K562 (cell line): Measurements from ENCODE around the gene C5orf52. TPM values are rescaled to one million over a fixed set of nuclear protein-coding genes. Genes with fewer than 3 reads are reported as not detected.

Source experiments
- ATAC-seq: fragments of 200-7000 bp; cut with Tn5 transposase; 3 replicates; pipeline ENCODE4 v1.9.1; 2020; ENCODE audit warnings: moderate library complexity
- BruUV-seq: library from RNA; stranded (reverse); fragments of 400-500 nt; replicated peaks from 2 replicates; lab custom pipeline; 2021; lab: Mats Ljungman, UMichigan
- CTCF ChIA-PET: fragments of 300-600 bp; formaldehyde crosslinking; extraction: SDS; loops from one replicate; lab custom pipeline; 2021; ENCODE audit warnings: low intra/inter-chr PET ratio; lab: Yijun Ruan, JAX
- POLR2A ChIA-PET: fragments of 300-600, 350-650 bp; sonication (Branson Sonifier 250); formaldehyde crosslinking; extraction: SDS; loops from one replicate; lab custom pipeline; 2021; ENCODE audit warnings: antibody characterized with exemption, inconsistent platforms; lab: Yijun Ruan, JAX
- DNase-seq, 4 experiments: peaks; one replicate each; pipeline versions ENCODE4 v3.0.0 to v3.0.0-alpha.2; 2011 to 2018; ENCODE audit warnings: low spot score in 3 of 4, mixed read lengths in 3 of 4; ENCODE audit errors: extremely low read depth in 1 of 4
- FAIRE-seq: peaks from 2 replicates; lab custom pipeline; 2011; peaks lifted over from hg19 to GRCh38; lab: Jason Lieb, UNC
- H2AFZ ChIP-seq: 2 replicates; pipeline ENCODE4 v1.6.0; 2011; ENCODE audit warnings: low read depth, low read length, control low read depth, inconsistent platforms
- H3K27ac ChIP-seq: fragments of 200-600 bp; 3 replicates; pipeline ENCODE4 v1.8.0; 2011; ENCODE audit warnings: low read depth, mild to moderate bottlenecking, control low read depth, inconsistent platforms, low read length, moderate library complexity, mixed read lengths; ENCODE audit errors: extremely low read depth
- H3K27me3 ChIP-seq, 2 experiments: fragments of 300-600 bp in 1 of 2; 2 replicates in 1 of 2; 3 replicates in 1 of 2; pipeline versions ENCODE4 v1.6.0 to v1.8.0; 2011; ENCODE audit warnings: inconsistent platforms in 2 of 2, low read length in 2 of 2, mild to moderate bottlenecking in 1 of 2, mixed read lengths in 1 of 2, moderate library complexity in 1 of 2; ENCODE audit not compliant: control insufficient read depth in 2 of 2, insufficient read depth in 2 of 2
- H3K36me3 ChIP-seq: fragments of 300-600 bp; 3 replicates; pipeline ENCODE4 v1.8.0; 2011; ENCODE audit warnings: mild to moderate bottlenecking, low read length, inconsistent platforms; ENCODE audit not compliant: control insufficient read depth, insufficient read depth
- H3K4me1 ChIP-seq, 2 experiments: fragments of 200-600 bp in 1 of 2; replicated peaks in 1 of 2; 2 replicates in 1 of 2; 3 replicates in 1 of 2; pipeline versions ENCODE4 v1.5.1 to v1.8.0; 2011; ENCODE audit warnings: inconsistent platforms in 2 of 2, low read length in 2 of 2, mild to moderate bottlenecking in 1 of 2, mixed read lengths in 1 of 2, moderate library complexity in 1 of 2; ENCODE audit not compliant: control insufficient read depth in 2 of 2, insufficient read depth in 2 of 2
- H3K4me2 ChIP-seq: 2 replicates; pipeline ENCODE4 v1.6.1; 2011; ENCODE audit warnings: low read length, control low read depth, inconsistent platforms, mixed read lengths; ENCODE audit not compliant: insufficient read depth
- H3K4me3 ChIP-seq: fragments of 200-600 bp; sonication (generic), shearing (Covaris generic); 2 replicates; pipeline ENCODE4 v1.5.1; 2016; ENCODE audit warnings: control low read depth, inconsistent platforms
- H3K79me2 ChIP-seq: fragments of 200-600 bp; 3 replicates; pipeline ENCODE4 v1.8.0; 2011; ENCODE audit warnings: low read length, inconsistent platforms; ENCODE audit not compliant: control insufficient read depth, insufficient read depth
- H3K9ac ChIP-seq, 2 experiments: 2 replicates each; pipeline versions ENCODE4 v1.6.0 to v1.6.1; 2011; ENCODE audit warnings: low read depth in 2 of 2, low read length in 2 of 2, control low read depth in 1 of 2, inconsistent platforms in 1 of 2, mild to moderate bottlenecking in 1 of 2, mixed read lengths in 1 of 2; ENCODE audit not compliant: insufficient read depth in 1 of 2
- H3K9me1 ChIP-seq: one replicate; pipeline ENCODE4 v1.6.0; 2011; ENCODE audit warnings: inconsistent platforms, mild to moderate bottlenecking, low read length, moderate library complexity; ENCODE audit not compliant: control insufficient read depth, insufficient read depth
- H3K9me3 ChIP-seq: replicated peaks from 2 replicates; pipeline ENCODE4 v1.5.1; 2011; ENCODE audit warnings: low read depth, low read length, inconsistent platforms; ENCODE audit not compliant: control insufficient read depth, insufficient read depth
- H4K20me1 ChIP-seq: replicated peaks from 2 replicates; pipeline ENCODE4 v1.6.1; 2011; ENCODE audit warnings: low read length, inconsistent platforms, mixed read lengths; ENCODE audit not compliant: control insufficient read depth, insufficient read depth
- BCOR ChIP-seq: fragments of 450-650 bp; IDR thresholded peaks from 2 replicates; pipeline ENCODE4 v1.6.1; 2016
- EZH2 ChIP-seq: IDR thresholded peaks from 2 replicates; pipeline ENCODE4 v1.6.1; 2012; ENCODE audit warnings: low read depth, mild to moderate bottlenecking, inconsistent platforms, low read length, borderline replicate concordance
- GABPB2 ChIP-seq: fragments of 250-450 bp; sonication (Bioruptor Pico); conservative IDR thresholded peaks from 2 replicates; pipeline ENCODE4 v1.5.1; 2021; ENCODE audit warnings: mild to moderate bottlenecking
- HDAC2 ChIP-seq: fragments of 450-650 bp; IDR thresholded peaks from 2 replicates; pipeline ENCODE4 v1.6.1; 2016; ENCODE audit warnings: mild to moderate bottlenecking
- HMG20A ChIP-seq: fragments of 450-650 bp; formaldehyde crosslinking; conservative IDR thresholded peaks from 2 replicates; pipeline ENCODE4 v1.4.0; 2020; ENCODE audit warnings: mild to moderate bottlenecking, mixed read lengths
- HMG20B ChIP-seq: fragments of 250-450 bp; sonication (Bioruptor Pico); IDR thresholded peaks from 2 replicates; pipeline ENCODE4 v1.5.0; 2021; ENCODE audit warnings: mild to moderate bottlenecking
- MTA3 ChIP-seq: fragments of 450-650 bp; formaldehyde crosslinking; IDR thresholded peaks from 2 replicates; pipeline ENCODE4 v1.6.1; 2017; ENCODE audit warnings: mild to moderate bottlenecking, borderline replicate concordance
- NFATC3 ChIP-seq: fragments of 450-650 bp; IDR thresholded peaks from 2 replicates; pipeline ENCODE4 v1.6.1; 2017; ENCODE audit warnings: mild to moderate bottlenecking
- RBM15 ChIP-seq: fragments of 200-400 bp; formaldehyde crosslinking; IDR thresholded peaks from 2 replicates; pipeline ENCODE4 v1.6.1; 2018; ENCODE audit warnings: mild to moderate bottlenecking, low read length, moderate library complexity; ENCODE audit not compliant: insufficient read depth
- RBM25 ChIP-seq: fragments of 200-400 bp; formaldehyde crosslinking; IDR thresholded peaks from 2 replicates; pipeline ENCODE4 v1.6.1; 2018; ENCODE audit warnings: low read length, low read depth, moderate library complexity; ENCODE audit not compliant: severe bottlenecking
- SIN3B ChIP-seq: fragments of 450-650 bp; IDR thresholded peaks from 2 replicates; pipeline ENCODE4 v1.6.1; 2017; ENCODE audit warnings: low read depth, mild to moderate bottlenecking, moderate library complexity
- SMARCE1 ChIP-seq: fragments of 450-650 bp; IDR thresholded peaks from 2 replicates; pipeline ENCODE4 v1.7.1; 2016; ENCODE audit warnings: mild to moderate bottlenecking
- SRF ChIP-seq, 2 experiments: fragments of 250-450, 450-650 bp in 1 of 2; sonication (Bioruptor Pico) in 1 of 2; sonication (generic) in 1 of 2; formaldehyde crosslinking; IDR thresholded peaks; 2 replicates each; pipeline versions ENCODE4 v1.5.0 to v1.5.1; 2020 to 2022; ENCODE audit warnings: mild to moderate bottlenecking in 1 of 2, missing genetic modification reagents in 1 of 2
- TFAM ChIP-seq: fragments of 250-450 bp; sonication (Bioruptor Pico); conservative IDR thresholded peaks from 2 replicates; pipeline ENCODE4 v1.5.0; 2021; ENCODE audit warnings: mild to moderate bottlenecking, moderate library complexity
- ZKSCAN1 ChIP-seq: fragments of 150-350 bp; IDR thresholded peaks from 2 replicates; pipeline ENCODE4 v1.6.1; 2016; ENCODE audit warnings: low read depth, low read length
- ZNF12 ChIP-seq: sonication (generic); formaldehyde crosslinking; IDR thresholded peaks from 2 replicates; pipeline ENCODE4 v1.4.0; 2020; ENCODE audit warnings: mild to moderate bottlenecking, missing genetic modification reagents
- ZNF507 ChIP-seq: conservative IDR thresholded peaks from 2 replicates; pipeline ENCODE4 v1.6.1; 2017; ENCODE audit warnings: missing genetic modification characterization, missing compliant biosample characterization
- WGBS: fragments of 100-300 bp; shearing (Covaris generic); methylation state at CpG from one replicate; pipeline ENCODE4 v1.1.6; 2016; ENCODE audit warnings: low coverage, mixed read lengths; ENCODE audit not compliant: insufficient coverage; ENCODE audit errors: missing lambda C conversion rate; 5-methylcytosine and 5-hydroxymethylcytosine counted together
- in situ Hi-C: fragments of 300-500 bp; cut with MboI; formaldehyde crosslinking; loops from 4 replicates; pipeline ENCODE4 v1.15.0; 2018; ENCODE audit warnings: inconsistent platforms, mixed read lengths
- intact Hi-C: fragments of 100-400 bp; cut with micrococcal nuclease; formaldehyde crosslinking; loops from 2 replicates; pipeline ENCODE4 v1.14.2; 2022
- polyA plus RNA-seq, 8 experiments: library from polyadenylated mRNA; depleted of rRNA in 4 of 8; stranded (reverse) in 5 of 8; unstranded in 3 of 8; fragments of >200 nt; fragmentation: Nextera tagmentation in 2 of 8; fragmentation: Illumina TruSeq in 1 of 8; extraction: Ambion mirVana in 2 of 8; extraction: Trizol in 1 of 8; gene quantifications; 2 replicates each; pipeline versions ENCODE4 v1.2.1 to v1.2.3, GENCODE V29; 2011 to 2014; ENCODE audit warnings: inconsistent platforms in 1 of 8, missing spikeins in 1 of 8
- total RNA-seq, 7 experiments: library from RNA; depleted of rRNA in 6 of 7; stranded (reverse); fragments of >200 nt in 6 of 7; fragmentation: Illumina TruSeq in 2 of 7; extraction: Trizol in 2 of 7; gene quantifications; 2 replicates each; pipeline versions ENCODE4 v1.2.1 to v1.2.3, GENCODE V29; 2011 to 2021; ENCODE audit warnings: low replicate concordance in 1 of 7
- TF ChIP-seq, protein P1 (sequence below): fragments of 250-450 bp; sonication (Bioruptor Pico); IDR thresholded peaks from 2 replicates; pipeline ENCODE4 v1.6.1; 2021; ENCODE audit warnings: mild to moderate bottlenecking
- TF ChIP-seq, protein P2 (sequence below): fragments of 450-650 bp; IDR thresholded peaks from 2 replicates; pipeline ENCODE4 v1.7.0; 2016; ENCODE audit warnings: borderline replicate concordance
- TF ChIP-seq, protein P3 (sequence below): fragments of 250-450 bp; sonication (Bioruptor Pico); IDR thresholded peaks from 2 replicates; pipeline ENCODE4 v1.8.0; 2022; ENCODE audit warnings: moderate library complexity, mild to moderate bottlenecking, inconsistent platforms

Gene C5orf52
- total and polyA plus RNA-seq, 9 of the 15 experiments (the other 6 are each of a cell fraction or from before 2014, with no cell fraction given), result not detected

- no peak for TF ChIP-seq ZKSCAN1
- no peak for TF ChIP-seq RBM25
- no peak for TF ChIP-seq SRF (CRISPR knock-in tag; IDR thresholded peaks at IDR 0.05)
- TF ChIP-seq, protein P1, sequence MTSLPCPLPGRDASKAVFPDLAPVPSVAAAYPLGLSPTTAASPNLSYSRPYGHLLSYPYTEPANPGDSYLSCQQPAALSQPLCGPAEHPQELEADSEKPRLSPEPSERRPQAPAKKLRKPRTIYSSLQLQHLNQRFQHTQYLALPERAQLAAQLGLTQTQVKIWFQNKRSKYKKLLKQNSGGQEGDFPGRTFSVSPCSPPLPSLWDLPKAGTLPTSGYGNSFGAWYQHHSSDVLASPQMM (CRISPR knock-in tag), result no peak
- TF ChIP-seq ZNF507 (tag), result no peak
Observed at GRCh38 chr5:157648275-157648990, 22.9 kb upstream of the C5orf52 start (continued).

DNA sequence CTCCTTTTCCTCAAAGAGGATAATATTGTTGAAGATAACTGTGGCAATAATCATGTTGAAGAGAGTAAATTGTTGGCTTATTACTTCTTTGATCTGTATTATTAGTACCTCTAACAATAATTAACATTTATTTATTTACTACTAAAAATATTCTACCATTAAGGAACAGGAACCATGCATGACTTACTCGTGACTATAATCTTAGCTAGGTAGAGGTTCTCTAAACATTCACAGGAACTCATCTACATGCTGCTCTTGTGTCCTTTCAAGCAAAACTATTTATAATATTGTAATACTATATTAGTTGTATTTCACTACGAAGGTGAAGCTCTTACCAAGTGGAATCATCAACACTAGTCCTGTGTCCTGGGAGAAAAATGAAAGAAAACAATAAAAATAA is 22.2 kb upstream of the C5orf52 start:
- Histone ChIP-seq H3K9ac (no peak overlapping the region), H3K27ac (no peak overlapping the region), H3K27me3 (peaks cover 2 to 4% of the 10 kb centered on the region in 2 experiments; a peak in 2 of 5 replicates), H3K9me1 (no peaks in the 10 kb centered on the region), H3K4me2 (no peak overlapping the region), H4K20me1 (no peaks in the 10 kb centered on the region), H2AFZ (no peak overlapping the region), H3K4me1 (peaks cover 0 to 8% of the 10 kb centered on the region in 2 experiments; a peak in 1 of 5 replicates), H3K4me3 (no peak overlapping the region), H3K9me3 (no peaks in the 10 kb centered on the region), H3K79me2 (no peaks in the 10 kb centered on the region), H3K36me3 (no peaks in the 10 kb centered on the region)
- no peak for DNase-seq
- intact Hi-C loops (no loop called here), in situ Hi-C loops (no loop called here)
- FAIRE-seq, result no peak
- POLR2A ChIA-PET, result no interaction called here
- CTCF ChIA-PET, result no interaction called here
- no TSS peak for BruUV-seq
- ATAC-seq, result no peak
- 0% methylated on average over 2 of the region's 2 CpGs for WGBS
- no peak for TF ChIP-seq HDAC2
- TF ChIP-seq, protein P2, sequence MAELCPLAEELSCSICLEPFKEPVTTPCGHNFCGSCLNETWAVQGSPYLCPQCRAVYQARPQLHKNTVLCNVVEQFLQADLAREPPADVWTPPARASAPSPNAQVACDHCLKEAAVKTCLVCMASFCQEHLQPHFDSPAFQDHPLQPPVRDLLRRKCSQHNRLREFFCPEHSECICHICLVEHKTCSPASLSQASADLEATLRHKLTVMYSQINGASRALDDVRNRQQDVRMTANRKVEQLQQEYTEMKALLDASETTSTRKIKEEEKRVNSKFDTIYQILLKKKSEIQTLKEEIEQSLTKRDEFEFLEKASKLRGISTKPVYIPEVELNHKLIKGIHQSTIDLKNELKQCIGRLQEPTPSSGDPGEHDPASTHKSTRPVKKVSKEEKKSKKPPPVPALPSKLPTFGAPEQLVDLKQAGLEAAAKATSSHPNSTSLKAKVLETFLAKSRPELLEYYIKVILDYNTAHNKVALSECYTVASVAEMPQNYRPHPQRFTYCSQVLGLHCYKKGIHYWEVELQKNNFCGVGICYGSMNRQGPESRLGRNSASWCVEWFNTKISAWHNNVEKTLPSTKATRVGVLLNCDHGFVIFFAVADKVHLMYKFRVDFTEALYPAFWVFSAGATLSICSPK, result no peak
- TF ChIP-seq EZH2, result no peak
- TF ChIP-seq GABPB2 (CRISPR knock-in tag), result no peak
- no peak for TF ChIP-seq RBM15
- TF ChIP-seq TFAM, result no peak
- no peak for TF ChIP-seq SIN3B
- no peak for TF ChIP-seq HMG20A (CRISPR knock-in tag)
- TF ChIP-seq SMARCE1, result no peak
- TF ChIP-seq, protein P3, sequence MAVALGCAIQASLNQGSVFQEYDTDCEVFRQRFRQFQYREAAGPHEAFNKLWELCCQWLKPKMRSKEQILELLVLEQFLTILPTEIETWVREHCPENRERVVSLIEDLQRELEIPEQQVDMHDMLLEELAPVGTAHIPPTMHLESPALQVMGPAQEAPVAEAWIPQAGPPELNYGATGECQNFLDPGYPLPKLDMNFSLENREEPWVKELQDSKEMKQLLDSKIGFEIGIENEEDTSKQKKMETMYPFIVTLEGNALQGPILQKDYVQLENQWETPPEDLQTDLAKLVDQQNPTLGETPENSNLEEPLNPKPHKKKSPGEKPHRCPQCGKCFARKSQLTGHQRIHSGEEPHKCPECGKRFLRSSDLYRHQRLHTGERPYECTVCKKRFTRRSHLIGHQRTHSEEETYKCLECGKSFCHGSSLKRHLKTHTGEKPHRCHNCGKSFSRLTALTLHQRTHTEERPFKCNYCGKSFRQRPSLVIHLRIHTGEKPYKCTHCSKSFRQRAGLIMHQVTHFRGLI (CRISPR knock-in tag), result no peak
- no peak for TF ChIP-seq NFATC3
- TF ChIP-seq HMG20B (CRISPR knock-in tag), result no peak
- no peak for TF ChIP-seq BCOR
- TF ChIP-seq MTA3, result no peak
- no peak for TF ChIP-seq ZNF12 (CRISPR knock-in tag)
